Measurements from ENCODE around the gene U2AF1L4.

U2AF1L4 gene

DNA sequence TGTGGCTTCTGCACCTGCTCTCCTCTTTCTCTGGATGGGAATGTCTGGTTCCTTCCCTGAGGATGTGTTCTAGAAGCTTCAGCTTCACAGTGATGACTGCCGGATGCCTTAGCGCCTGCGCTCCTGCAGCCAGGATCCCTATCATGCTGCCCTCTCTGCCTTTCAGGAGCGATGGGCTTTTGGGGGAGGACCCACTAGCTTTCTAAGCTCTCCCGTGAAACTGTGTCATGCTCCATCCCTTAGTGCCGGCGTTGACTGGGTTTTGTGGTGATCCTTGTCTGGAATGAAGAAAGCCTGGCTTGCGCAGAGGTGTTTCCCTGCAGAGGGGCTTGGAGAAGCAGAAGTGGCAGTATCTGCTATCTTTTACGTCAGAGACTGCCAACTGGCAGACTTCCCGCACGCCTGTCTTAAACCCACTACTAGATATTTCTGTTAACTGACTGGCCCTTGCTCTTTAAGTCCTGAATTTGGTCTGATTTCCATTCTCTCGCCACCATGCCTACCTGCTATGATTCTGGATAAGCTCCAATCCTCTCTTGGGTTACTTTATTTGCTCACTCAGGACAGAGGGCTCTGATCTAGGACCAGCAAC is 31.2 kb downstream of the U2AF1L4 start:
- no peak for DNase-seq (ENCODE audit: low read depth, low spot score)
- ChIA-PET CTCF (interaction anchor here (0.8 to 5.4 kb wide), 6 partner anchors 9 to 165 kb away, joined by 3 to 23 read pairs (median 10); partner anchors contain the start of gene ZBTB32), POLR2A (no interaction called here)
- TF ChIP-seq, protein P1, sequence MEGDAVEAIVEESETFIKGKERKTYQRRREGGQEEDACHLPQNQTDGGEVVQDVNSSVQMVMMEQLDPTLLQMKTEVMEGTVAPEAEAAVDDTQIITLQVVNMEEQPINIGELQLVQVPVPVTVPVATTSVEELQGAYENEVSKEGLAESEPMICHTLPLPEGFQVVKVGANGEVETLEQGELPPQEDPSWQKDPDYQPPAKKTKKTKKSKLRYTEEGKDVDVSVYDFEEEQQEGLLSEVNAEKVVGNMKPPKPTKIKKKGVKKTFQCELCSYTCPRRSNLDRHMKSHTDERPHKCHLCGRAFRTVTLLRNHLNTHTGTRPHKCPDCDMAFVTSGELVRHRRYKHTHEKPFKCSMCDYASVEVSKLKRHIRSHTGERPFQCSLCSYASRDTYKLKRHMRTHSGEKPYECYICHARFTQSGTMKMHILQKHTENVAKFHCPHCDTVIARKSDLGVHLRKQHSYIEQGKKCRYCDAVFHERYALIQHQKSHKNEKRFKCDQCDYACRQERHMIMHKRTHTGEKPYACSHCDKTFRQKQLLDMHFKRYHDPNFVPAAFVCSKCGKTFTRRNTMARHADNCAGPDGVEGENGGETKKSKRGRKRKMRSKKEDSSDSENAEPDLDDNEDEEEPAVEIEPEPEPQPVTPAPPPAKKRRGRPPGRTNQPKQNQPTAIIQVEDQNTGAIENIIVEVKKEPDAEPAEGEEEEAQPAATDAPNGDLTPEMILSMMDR (IDR thresholded peaks at IDR 0.05; ENCODE audit: insufficient read depth, low read length, missing control alignments), result no peak
- H3K4me3 ChIP-seq (ENCODE audit: low read depth, low read length), result no peak overlapping the region

DNA sequence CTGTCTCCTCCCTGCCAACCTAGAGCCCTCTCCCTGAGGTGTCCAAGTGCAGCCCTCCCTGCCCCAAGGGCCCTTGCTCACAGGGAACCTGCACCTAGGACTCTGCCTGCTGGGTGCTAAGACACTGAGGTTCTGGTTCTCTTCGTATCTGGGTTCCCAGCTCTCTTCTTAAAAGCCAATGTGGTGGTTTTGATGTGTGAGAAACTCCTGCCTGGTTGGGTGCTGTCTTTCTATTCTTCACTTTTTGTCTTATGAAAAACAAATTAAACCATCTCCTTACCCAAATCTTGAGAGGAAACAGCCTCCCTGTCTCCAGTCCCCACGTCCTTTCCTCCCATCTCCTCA is 31.7 kb downstream of the U2AF1L4 start:
- DNase-seq (ENCODE audit: low read depth, low spot score), result no peak
- H3K4me3 ChIP-seq (ENCODE audit: low read depth, low read length), result no peak overlapping the region
- ChIA-PET CTCF (interaction anchor here (1.0 to 5.4 kb wide), 3 partner anchors 9 to 165 kb away, joined by 3 to 23 read pairs (median 19); partner anchors contain the start of gene ZBTB32), POLR2A (no interaction called here)
- TF ChIP-seq, protein P1 (IDR thresholded peaks at IDR 0.05; ENCODE audit: insufficient read depth, low read length, missing control alignments), result no peak

DNA sequence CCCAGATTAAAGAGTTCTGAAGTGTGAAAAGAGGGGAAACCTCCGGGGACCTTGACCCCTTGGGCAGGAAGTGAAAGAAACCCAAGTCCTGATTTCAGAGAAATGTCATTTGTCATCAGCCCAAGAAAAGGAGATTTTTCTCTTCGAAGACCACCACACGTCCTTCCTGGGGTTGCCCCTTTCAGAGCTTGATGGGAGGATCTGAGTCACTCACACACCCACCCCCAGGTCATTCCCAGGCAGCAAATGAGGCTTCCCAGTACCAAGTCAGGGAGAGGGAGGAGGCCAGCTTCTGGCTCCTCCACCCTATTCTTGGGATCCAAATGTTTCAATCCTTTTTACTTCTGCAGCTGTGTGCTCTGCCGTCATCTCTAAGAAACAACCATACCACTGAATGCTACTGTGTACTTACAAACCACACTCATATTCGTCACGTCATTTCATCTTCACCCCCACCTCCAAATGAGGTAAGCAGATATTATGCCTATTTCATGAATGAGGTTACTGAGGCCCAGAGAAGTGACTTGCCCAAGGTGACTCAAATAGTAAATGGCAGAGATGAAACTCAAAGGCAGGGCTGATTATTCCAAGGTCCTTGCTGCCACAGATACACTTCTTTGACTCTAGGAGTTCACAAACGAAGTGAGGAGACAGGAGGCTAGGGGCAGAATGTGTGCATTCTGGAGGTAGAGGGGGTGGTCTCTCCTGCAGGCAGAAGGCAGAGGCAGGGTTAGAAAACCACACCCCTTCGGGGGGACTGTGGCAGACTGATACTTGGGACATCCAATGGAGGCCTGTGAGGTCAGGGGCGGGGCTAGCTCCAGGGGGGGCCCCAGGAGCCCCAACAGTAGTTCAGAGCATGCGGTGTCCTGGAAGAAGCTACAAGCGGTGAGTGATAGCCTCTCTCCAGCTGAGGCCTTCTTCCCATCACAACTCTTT is 32.4 kb downstream of the U2AF1L4 start:
- POLR2A ChIA-PET, result interaction anchor here (1.7 kb wide), 1 partner anchor 10 kb away, joined by 4 read pairs; no protein-coding TSS in a partner anchor
- TF ChIP-seq, protein P1 (IDR thresholded peaks at IDR 0.05; ENCODE audit: insufficient read depth, low read length, missing control alignments), result no peak
- no peak for DNase-seq (ENCODE audit: low read depth, low spot score)
- CTCF ChIA-PET, result interaction anchor here (1.0 to 5.4 kb wide), 3 partner anchors 8 to 164 kb away, joined by 3 to 23 read pairs (median 19); partner anchors contain the start of gene ZBTB32
- H3K4me3 ChIP-seq (ENCODE audit: low read depth, low read length), result no peak overlapping the region

DNA sequence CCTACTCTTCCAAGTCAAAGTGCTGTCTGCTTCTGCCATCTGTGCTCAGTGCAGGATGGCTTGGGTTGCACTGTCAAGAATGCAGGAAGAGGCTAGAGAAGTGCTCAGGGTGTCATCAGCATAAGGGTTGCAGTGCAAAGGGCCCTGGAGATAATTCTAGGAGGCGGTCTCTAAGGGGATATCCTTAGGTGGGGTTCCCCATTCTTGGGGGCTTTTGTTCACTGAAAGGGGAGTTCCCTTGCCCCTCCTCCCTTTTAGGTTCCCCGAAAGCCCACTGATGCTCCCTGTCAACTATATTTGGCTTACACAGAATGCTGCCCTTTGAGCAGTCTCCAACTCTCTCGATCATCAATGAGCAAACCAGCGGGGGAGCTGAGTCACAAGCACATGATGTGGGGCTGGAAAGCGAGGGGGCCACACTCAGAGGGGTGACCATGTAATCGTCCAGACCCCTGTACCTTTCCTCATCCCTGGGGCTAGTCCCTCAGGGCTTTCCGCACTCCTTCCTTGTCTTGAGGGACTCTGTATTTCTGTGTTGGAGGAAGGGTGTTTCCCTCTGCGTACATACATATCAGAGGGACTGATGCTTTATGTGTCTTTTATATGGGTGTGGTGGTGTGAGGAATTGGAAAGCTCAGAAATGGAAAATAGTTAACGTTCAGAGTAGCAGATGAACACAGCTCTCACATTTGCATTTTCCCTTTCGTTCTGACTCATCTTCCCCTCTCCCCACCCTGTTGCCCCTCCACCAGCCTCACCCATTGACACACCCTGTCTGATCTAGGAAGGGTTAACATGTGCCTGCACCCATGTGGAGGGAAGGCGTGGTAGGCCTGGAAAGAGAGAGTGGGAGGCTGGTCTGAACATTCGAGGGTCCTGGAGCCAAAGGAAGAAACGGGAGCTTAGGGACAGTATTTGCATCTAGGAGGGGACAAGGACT is 34.2 kb downstream of the U2AF1L4 start:
- no peak for DNase-seq (ENCODE audit: low read depth, low spot score)
- no peak overlapping the region for H3K4me3 ChIP-seq (ENCODE audit: low read depth, low read length)
- CTCF ChIA-PET, result interaction anchor here (0.8 to 5.4 kb wide), 5 partner anchors 9 to 162 kb away, joined by 3 to 23 read pairs (median 4); no protein-coding TSS in a partner anchor
- POLR2A ChIA-PET, result interaction anchor here (0.6 to 1.7 kb wide), 3 partner anchors 8 to 710 kb away, joined by 3 to 5 read pairs (median 4); no protein-coding TSS in a partner anchor
- TF ChIP-seq, protein P1 (IDR thresholded peaks at IDR 0.05; ENCODE audit: insufficient read depth, low read length, missing control alignments), result no peak

DNA sequence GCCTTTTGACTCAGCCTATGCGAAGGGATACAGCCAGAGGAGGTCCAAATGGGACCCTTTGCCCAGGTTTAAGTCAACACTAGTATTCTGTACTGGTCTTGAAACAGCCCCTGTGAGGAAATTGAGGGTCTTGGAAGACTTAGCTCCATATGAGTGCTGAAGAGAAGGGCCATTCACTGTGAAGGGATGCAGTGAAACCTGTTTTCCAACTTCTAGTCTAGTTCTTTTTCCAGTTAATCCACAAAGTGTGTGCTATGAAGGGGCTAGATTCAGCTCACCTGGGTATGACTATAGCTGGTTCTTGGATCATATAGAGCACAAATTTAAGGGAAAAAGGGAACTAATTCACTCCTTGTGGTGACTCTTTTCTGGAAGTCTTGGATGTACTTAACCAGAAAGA is 36.8 kb downstream of the U2AF1L4 start:
- POLR2A ChIA-PET, result no interaction called here
- TF ChIP-seq, protein P1 (IDR thresholded peaks at IDR 0.05; ENCODE audit: insufficient read depth, low read length, missing control alignments), result no peak
- DNase-seq (ENCODE audit: low read depth, low spot score), result no peak
- no peak overlapping the region for H3K4me3 ChIP-seq (ENCODE audit: low read depth, low read length)
- CTCF ChIA-PET, result interaction anchor here (0.7 to 1.8 kb wide), 2 partner anchors 14 to 16 kb away, joined by 3 to 8 read pairs; no protein-coding TSS in a partner anchor
